Hepatocyte (in vitro differentiated cells): Measurements from ENCODE around the gene ADAMTSL1.

Experiments
- EZH2 ChIP-seq: fragments of 200-600 bp; sonication (generic); IDR thresholded peaks from 2 replicates; pipeline ENCODE4 v1.6.1; 2016; ENCODE audit warnings: antibody characterized with exemption, mild to moderate bottlenecking, borderline replicate concordance
- EZH2phosphoT487 ChIP-seq: fragments of 200-600 bp; sonication (generic); IDR thresholded peaks from one replicate; pipeline ENCODE4 v1.6.1; 2018; ENCODE audit warnings: antibody characterized with exemption, mild to moderate bottlenecking, low read depth, moderate library complexity; ENCODE audit not compliant: unreplicated experiment, severe bottlenecking
- TF ChIP-seq, protein P1 (sequence below): fragments of 200-600 bp; sonication (generic); IDR thresholded peaks from 2 replicates; pipeline ENCODE4 v1.5.1; 2016; ENCODE audit warnings: antibody characterized with exemption, mild to moderate bottlenecking; ENCODE audit not compliant: poor library complexity

DNA sequence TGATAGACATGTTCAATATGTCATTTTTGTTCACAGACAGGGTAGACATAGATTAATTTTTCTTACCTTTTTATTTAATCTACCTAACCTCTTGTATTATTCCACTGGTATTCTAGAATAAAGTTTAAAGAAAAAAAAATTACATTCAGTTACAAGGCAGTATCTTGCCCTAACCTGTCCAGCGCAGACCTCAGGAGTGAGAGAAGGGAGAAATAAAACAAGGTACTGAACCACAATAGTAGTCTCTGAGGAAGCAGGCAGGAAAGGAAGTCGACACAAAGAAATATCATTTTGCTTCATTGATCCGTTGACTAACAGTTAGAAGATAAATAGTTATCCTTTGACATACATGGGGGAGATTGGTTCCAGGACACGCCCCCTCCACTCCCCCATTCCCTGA lies 12.5 kb upstream of the ADAMTSL1 start:
- TF ChIP-seq, protein P1, sequence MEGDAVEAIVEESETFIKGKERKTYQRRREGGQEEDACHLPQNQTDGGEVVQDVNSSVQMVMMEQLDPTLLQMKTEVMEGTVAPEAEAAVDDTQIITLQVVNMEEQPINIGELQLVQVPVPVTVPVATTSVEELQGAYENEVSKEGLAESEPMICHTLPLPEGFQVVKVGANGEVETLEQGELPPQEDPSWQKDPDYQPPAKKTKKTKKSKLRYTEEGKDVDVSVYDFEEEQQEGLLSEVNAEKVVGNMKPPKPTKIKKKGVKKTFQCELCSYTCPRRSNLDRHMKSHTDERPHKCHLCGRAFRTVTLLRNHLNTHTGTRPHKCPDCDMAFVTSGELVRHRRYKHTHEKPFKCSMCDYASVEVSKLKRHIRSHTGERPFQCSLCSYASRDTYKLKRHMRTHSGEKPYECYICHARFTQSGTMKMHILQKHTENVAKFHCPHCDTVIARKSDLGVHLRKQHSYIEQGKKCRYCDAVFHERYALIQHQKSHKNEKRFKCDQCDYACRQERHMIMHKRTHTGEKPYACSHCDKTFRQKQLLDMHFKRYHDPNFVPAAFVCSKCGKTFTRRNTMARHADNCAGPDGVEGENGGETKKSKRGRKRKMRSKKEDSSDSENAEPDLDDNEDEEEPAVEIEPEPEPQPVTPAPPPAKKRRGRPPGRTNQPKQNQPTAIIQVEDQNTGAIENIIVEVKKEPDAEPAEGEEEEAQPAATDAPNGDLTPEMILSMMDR = no peak
- TF ChIP-seq EZH2 = no peak
- no peak for TF ChIP-seq EZH2phosphoT487
